ENCODE measurements around the gene ACR.
"Not testable (repeated sequence)": the region's sequence is repeated elsewhere in the genome, so short reads cannot be mapped to it uniquely, and the experiment has no call there.

Gene ACR

GRCh38 chr22:50734343-50734771, 3.6 kb upstream of the ACR start:
- Mint-ChIP-seq H3K27ac (ENCODE audit: low read depth) (no peak overlapping the region), H3K27me3 (peaks cover 45% of the 10 kb centered on the region), H3K9me3 (no peaks in the 10 kb centered on the region), H3K4me1 (peaks cover 10% of the 10 kb centered on the region), H3K36me3 (ENCODE audit: insufficient read depth) (no peaks in the 10 kb centered on the region), H3K4me3 (no peak overlapping the region)
- DNase-seq (ENCODE audit: low spot score in 2 of 2), result no peak
- ATAC-seq (replicated peaks; ENCODE audit: extremely low read depth, poor library complexity, severe bottlenecking), result no peak

DNA sequence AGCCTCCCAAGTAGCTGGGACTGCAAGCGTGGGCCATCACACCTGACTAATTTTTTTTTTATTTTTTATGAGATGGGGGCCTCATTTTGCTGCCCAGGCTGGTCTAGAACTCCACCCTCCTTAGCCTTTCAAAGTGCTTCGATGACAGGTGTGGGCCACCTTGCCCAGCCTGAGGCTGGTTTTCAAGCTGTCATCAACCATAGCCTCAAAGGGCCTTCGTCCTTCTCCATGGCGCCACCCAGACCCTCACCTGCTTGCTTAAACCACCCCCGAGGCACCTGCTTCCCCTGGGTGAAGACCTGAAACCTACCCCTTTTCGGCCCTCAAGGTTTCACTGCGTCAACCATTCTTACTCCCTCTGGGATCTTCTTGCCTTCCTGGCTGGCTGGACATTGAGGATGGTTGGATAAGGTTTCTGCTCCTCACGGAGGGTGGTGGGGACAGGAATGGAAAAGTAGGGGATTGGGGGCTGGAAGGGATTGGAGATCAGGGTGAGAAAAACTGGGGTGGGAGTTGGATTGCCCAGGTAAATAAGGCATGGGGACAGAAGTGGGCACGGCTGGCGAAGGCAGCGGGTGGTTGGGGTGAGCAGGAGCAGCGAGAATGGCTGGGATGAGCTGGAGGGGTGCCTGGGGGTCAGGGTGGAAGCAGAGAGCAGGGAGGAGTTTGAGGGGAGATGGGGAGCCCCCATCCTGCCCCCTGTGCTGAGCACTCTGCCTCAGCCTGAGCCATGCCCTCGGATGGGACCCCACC, 2.8 kb upstream of the ACR start:
- ATAC-seq (replicated peaks; ENCODE audit: extremely low read depth, poor library complexity, severe bottlenecking) (no peak), DNase-seq (ENCODE audit: low spot score in 2 of 2) (no peak)
- no peak overlapping the region for H3K27ac Mint-ChIP-seq (ENCODE audit: low read depth)
- no peaks in the 10 kb centered on the region for H3K36me3 Mint-ChIP-seq (ENCODE audit: insufficient read depth)
- H3K9me3 Mint-ChIP-seq, result no peaks in the 10 kb centered on the region
- H3K27me3 Mint-ChIP-seq, result peaks cover 46% of the 10 kb centered on the region
- H3K4me3 Mint-ChIP-seq, result no peak overlapping the region
- H3K4me1 Mint-ChIP-seq, result peaks cover 10% of the 10 kb centered on the region

DNA sequence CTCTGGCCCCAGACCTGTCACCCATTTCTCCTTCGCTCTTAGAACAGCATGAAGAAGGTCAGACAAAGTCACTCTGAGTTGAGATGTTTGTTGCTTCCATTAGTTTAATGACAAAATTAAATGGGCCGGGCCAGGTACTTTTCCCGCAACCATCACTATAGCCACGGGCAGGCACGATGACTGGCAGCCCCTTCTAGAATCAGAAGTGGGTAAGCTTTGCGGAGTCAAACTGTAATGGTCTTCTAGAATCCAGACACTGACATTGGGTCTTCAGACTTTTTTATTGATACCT, 2.3 kb upstream of the ACR start:
- H3K4me3 Mint-ChIP-seq, result no peak overlapping the region

GRCh38 chr22:50738649-50739227, 734 bp downstream of the ACR start:
- Mint-ChIP-seq H3K27me3 (peaks cover 46% of the 10 kb centered on the region), H3K4me3 (no peak overlapping the region), H3K36me3 (ENCODE audit: insufficient read depth) (no peaks in the 10 kb centered on the region), H3K4me1 (no peaks in the 10 kb centered on the region), H3K27ac (ENCODE audit: low read depth) (no peak overlapping the region), H3K9me3 (no peaks in the 10 kb centered on the region)
- ATAC-seq (replicated peaks; ENCODE audit: extremely low read depth, poor library complexity, severe bottlenecking), result no peak
- DNase-seq (ENCODE audit: low spot score in 2 of 2), result peak in 1 of 2 donors; percentile 7

More for the DNA sequence above, 2.3 kb upstream of the ACR start:
- Mint-ChIP-seq H3K4me1 (peaks cover 10% of the 10 kb centered on the region), H3K9me3 (no peaks in the 10 kb centered on the region), H3K27me3 (peaks cover 46% of the 10 kb centered on the region), H3K27ac (ENCODE audit: low read depth) (no peak overlapping the region), H3K36me3 (ENCODE audit: insufficient read depth) (no peaks in the 10 kb centered on the region)
- no peak for ATAC-seq (replicated peaks; ENCODE audit: extremely low read depth, poor library complexity, severe bottlenecking)
- DNase-seq (ENCODE audit: low spot score in 2 of 2), result no peak

DNA sequence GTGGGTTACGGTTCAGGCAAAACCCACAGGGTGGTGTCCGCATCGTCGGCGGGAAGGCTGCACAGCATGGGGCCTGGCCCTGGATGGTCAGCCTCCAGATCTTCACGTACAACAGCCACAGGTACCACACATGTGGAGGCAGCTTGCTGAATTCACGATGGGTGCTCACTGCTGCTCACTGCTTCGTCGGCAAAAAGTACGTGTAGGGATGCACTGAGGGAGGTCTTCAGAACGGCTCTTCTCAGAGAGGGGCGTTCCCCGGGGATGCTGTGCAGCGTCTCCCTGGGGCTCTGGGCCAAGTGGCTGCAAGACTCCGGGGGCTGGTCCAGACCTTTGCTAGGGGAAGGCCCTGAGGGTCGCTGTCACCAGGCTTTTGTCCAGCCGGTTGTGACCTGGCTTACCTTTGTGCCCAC, 1.3 kb downstream of the ACR start:
- no peaks in the 10 kb centered on the region for H3K4me1 Mint-ChIP-seq
- DNase-seq (ENCODE audit: low spot score in 2 of 2) (peak in 1 of 2 donors; percentile 10), ATAC-seq (replicated peaks; ENCODE audit: extremely low read depth, poor library complexity, severe bottlenecking) (no peak)
- no peaks in the 10 kb centered on the region for H3K36me3 Mint-ChIP-seq (ENCODE audit: insufficient read depth)
- peaks cover 46% of the 10 kb centered on the region for H3K27me3 Mint-ChIP-seq
- H3K27ac Mint-ChIP-seq (ENCODE audit: low read depth), result no peak overlapping the region
- H3K4me3 Mint-ChIP-seq, result no peak overlapping the region
- no peaks in the 10 kb centered on the region for H3K9me3 Mint-ChIP-seq

GRCh38 chr22:50739894-50740293, 1.9 kb downstream of the ACR start:
- Mint-ChIP-seq H3K27me3 (peaks cover 44% of the 10 kb centered on the region), H3K27ac (ENCODE audit: low read depth) (no peak overlapping the region), H3K9me3 (no peaks in the 10 kb centered on the region), H3K4me1 (no peaks in the 10 kb centered on the region), H3K36me3 (ENCODE audit: insufficient read depth) (no peaks in the 10 kb centered on the region), H3K4me3 (no peak overlapping the region)
- no peak for ATAC-seq (replicated peaks; ENCODE audit: extremely low read depth, poor library complexity, severe bottlenecking)
- peak in 1 of 2 donors; percentile 3 for DNase-seq (ENCODE audit: low spot score in 2 of 2)

- not testable (repeated sequence) for ATAC-seq (replicated peaks; ENCODE audit: extremely low read depth, poor library complexity, severe bottlenecking); H3K36me3 Mint-ChIP-seq (ENCODE audit: insufficient read depth); DNase-seq (ENCODE audit: low spot score in 2 of 2); H3K9me3 Mint-ChIP-seq; H3K4me1 Mint-ChIP-seq; H3K4me3 Mint-ChIP-seq; H3K27ac Mint-ChIP-seq (ENCODE audit: low read depth)
- H3K27me3 Mint-ChIP-seq, result peaks cover 36% of the 10 kb centered on the region
Observed at GRCh38 chr22:50740714-50741113, 2.7 kb downstream of the ACR start.

GRCh38 chr22:50744424-50744823, 6.4 kb downstream of the ACR start:
- not testable (repeated sequence) for H3K27ac Mint-ChIP-seq (ENCODE audit: low read depth); H3K27me3 Mint-ChIP-seq

DNA sequence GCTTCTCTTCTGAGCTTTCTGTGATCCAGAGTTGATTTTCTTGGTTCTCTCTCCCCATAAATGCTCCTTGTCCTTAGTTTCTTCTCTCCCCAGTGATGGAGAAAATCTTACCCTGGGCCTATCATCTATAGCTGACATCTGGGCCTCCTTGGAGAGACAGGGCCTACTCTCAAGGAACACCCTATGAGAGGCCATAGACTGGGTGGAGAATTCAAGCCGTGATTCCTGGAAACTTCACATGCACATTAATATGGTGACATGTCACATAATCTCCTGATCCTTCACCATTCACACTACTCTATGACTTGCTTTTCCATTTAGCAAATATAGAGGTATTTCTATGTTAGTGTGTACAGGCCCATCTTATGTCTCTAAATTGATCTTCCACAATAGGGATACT, 9.5 kb downstream of the ACR start:
- not testable (repeated sequence) for ATAC-seq (replicated peaks; ENCODE audit: extremely low read depth, poor library complexity, severe bottlenecking); H3K4me1 Mint-ChIP-seq

More at GRCh38 chr22:50744424-50744823, 6.4 kb downstream of the ACR start:
- ATAC-seq (replicated peaks; ENCODE audit: extremely low read depth, poor library complexity, severe bottlenecking); DNase-seq (ENCODE audit: low spot score in 2 of 2); H3K4me1 Mint-ChIP-seq; H3K36me3 Mint-ChIP-seq (ENCODE audit: insufficient read depth); H3K4me3 Mint-ChIP-seq; H3K9me3 Mint-ChIP-seq: not testable (repeated sequence)

DNA sequence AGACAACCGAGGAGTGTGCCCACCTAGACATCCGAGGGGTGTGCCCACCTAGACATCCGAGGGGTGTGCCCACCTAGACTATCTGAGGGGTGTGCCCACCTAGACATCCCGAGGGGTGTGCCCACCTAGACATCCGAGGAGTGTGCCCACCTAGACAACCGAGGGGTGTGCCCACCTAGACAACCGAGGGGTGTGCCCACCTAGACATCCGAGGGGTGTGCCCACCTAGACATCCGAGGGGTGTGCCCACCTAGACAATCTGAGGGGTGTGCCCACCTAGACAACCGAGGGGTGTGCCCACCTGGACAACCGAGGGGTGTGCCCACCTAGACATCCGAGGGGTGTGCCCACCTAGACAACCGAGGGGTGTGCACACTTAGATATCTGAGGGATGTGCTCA, 10.6 kb downstream of the ACR start:
- H3K4me3 Mint-ChIP-seq; ATAC-seq (replicated peaks; ENCODE audit: extremely low read depth, poor library complexity, severe bottlenecking); H3K36me3 Mint-ChIP-seq (ENCODE audit: insufficient read depth); H3K4me1 Mint-ChIP-seq; H3K27ac Mint-ChIP-seq (ENCODE audit: low read depth); DNase-seq (ENCODE audit: low spot score in 2 of 2); H3K9me3 Mint-ChIP-seq; H3K27me3 Mint-ChIP-seq: not testable (repeated sequence)

More for the DNA sequence above, 9.5 kb downstream of the ACR start:
- not testable (repeated sequence) for DNase-seq (ENCODE audit: low spot score in 2 of 2); H3K9me3 Mint-ChIP-seq; H3K27me3 Mint-ChIP-seq; H3K36me3 Mint-ChIP-seq (ENCODE audit: insufficient read depth); H3K27ac Mint-ChIP-seq (ENCODE audit: low read depth); H3K4me3 Mint-ChIP-seq

DNA sequence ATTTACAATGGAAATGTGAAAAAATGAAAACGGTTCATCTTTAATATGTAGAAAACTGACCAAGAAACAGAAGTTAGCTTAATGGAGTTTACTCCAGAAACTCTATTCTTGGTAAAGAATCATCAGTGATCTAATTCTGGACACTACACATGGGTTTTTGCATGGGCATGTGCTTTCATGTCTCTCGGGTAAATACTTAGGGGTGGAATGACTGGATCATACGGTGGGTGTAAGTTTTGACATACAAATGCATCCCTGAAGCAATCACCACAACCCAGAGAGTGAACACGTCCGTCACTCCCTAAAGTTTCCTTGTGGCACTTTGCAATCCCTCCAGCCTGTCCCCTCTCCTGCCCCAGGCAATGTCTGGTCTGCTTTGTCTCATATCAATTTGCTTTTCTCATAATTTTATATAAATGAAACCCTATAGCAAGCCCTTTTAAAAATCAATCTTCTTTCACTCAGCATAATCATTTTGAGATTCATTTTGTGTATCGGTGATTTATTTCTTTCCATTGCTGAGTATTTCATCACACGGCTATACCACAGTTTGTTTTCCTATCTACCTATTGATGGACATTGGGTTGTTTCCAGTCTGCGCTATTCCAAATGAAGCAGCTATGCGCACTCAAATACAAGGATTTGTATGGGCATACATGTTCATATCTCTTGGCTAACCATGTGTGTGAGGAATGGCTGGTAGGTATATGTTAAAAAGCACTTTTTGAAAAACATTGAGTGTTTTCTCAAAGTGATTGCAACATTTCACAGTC, 11.5 kb downstream of the ACR start:
- H3K4me1 Mint-ChIP-seq; H3K9me3 Mint-ChIP-seq; ATAC-seq (replicated peaks; ENCODE audit: extremely low read depth, poor library complexity, severe bottlenecking); H3K27ac Mint-ChIP-seq (ENCODE audit: low read depth); H3K27me3 Mint-ChIP-seq; H3K36me3 Mint-ChIP-seq (ENCODE audit: insufficient read depth); H3K4me3 Mint-ChIP-seq; DNase-seq (ENCODE audit: low spot score in 2 of 2): not testable (repeated sequence)

GRCh38 chr22:50755251-50755650, 17.2 kb downstream of the ACR start:
- not testable (repeated sequence) for H3K9me3 Mint-ChIP-seq; H3K4me3 Mint-ChIP-seq; DNase-seq (ENCODE audit: low spot score in 2 of 2); H3K27me3 Mint-ChIP-seq; ATAC-seq (replicated peaks; ENCODE audit: extremely low read depth, poor library complexity, severe bottlenecking); H3K4me1 Mint-ChIP-seq; H3K36me3 Mint-ChIP-seq (ENCODE audit: insufficient read depth)
- peak overlapping the region; percentile 16 for H3K27ac Mint-ChIP-seq (ENCODE audit: low read depth)

GRCh38 chr22:50756406-50756805, 18.4 kb downstream of the ACR start:
- DNase-seq (ENCODE audit: low spot score in 2 of 2); H3K4me1 Mint-ChIP-seq: not testable (repeated sequence)

More at GRCh38 chr22:50756406-50756805, 18.4 kb downstream of the ACR start:
- Mint-ChIP-seq H3K27ac (ENCODE audit: low read depth) (peak overlapping the region; percentile 85), H3K4me3 (peak overlapping the region; percentile 91)
- ATAC-seq (replicated peaks; ENCODE audit: extremely low read depth, poor library complexity, severe bottlenecking); H3K36me3 Mint-ChIP-seq (ENCODE audit: insufficient read depth); H3K9me3 Mint-ChIP-seq; H3K27me3 Mint-ChIP-seq: not testable (repeated sequence)

Measured in central memory CD8-positive, alpha-beta T cell (primary cell).